Daoy (cell line): Measurements from ENCODE around the gene ABCD3. TPM values are rescaled to one million over a fixed set of nuclear protein-coding genes. Genes with fewer than 3 reads are reported as not detected.

Source experiments
- DNase-seq: peaks from one replicate; pipeline ENCODE4 v3.0.0-alpha.2; 2015; ENCODE audit warnings: low read depth
- total RNA-seq: library from RNA; depleted of rRNA; stranded (reverse); fragments of >200 nt; shearing (Covaris generic); gene quantifications from 2 replicates; pipeline ENCODE4 v1.2.3, GENCODE V29; 2014

Gene ABCD3
- total RNA-seq, 1 experiment from 2014 or later, result 92.3 TPM

DNA sequence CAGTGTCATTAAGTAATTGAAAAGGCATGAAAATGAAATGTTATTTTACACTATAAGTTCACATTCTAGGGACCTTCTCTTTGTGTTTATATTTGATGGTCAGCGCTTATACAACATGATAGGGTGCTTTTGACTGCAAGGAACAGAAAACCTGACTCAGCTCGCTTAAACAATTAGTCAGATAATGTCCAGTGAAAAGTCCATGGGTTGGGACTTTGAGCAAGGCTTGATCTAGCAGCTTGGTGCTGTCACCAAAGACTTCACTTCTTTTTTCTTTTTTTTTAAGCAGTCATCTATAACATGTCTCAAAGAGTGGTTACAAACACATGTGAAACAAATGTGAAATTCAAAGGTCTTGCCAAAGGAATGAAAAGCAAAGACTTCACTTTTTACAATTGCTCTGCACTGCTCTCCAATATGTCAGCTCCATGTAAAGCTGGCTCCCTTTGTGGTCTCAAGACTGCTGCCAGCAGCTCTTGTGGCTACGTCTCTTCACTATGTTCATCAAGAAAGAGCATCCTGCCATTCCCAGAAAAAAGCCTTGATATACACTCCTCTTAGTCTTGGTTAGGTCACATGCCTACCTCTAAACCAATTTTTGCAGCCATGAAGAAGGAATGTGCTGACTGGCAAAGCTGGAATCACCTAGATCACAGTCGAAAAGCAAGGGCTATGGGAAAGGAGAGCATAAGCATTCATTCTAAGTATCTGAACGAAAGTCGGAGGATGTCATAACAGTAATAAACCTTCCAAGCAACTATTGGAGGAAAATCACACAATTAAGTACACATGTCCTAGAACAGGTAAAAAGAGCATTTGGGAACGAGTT, 108.2 kb downstream of the ABCD3 start:
- DNase-seq, result no peak

DNA sequence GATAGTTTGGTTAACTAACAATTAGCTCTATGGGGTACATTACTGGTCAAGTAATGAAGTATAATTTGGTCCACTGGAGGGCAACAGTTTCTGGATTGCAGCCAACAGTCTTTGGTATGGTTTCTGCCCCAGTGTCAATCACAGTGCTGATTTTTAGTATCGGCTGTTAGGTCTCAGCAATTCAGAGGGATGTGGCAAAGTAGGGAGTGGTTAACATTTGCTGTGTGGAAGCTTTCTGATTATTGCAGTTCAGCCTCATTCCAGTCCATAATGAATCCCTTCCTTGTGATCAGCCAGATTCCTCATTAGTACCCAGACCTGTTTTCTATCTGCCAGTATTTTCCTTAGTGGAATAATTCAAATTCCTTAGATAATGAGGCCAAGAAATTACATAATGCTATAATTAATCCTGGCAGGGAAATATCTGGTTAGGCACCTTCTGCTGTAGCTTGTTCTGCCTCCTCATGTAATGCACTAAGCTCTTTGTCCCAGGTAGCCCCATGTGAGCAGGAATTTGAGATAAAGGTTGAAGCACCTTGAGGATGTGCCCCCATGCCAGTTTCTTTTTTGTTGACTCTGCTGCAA, 109.3 kb downstream of the ABCD3 start:
- peak; percentile 49 for DNase-seq

DNA sequence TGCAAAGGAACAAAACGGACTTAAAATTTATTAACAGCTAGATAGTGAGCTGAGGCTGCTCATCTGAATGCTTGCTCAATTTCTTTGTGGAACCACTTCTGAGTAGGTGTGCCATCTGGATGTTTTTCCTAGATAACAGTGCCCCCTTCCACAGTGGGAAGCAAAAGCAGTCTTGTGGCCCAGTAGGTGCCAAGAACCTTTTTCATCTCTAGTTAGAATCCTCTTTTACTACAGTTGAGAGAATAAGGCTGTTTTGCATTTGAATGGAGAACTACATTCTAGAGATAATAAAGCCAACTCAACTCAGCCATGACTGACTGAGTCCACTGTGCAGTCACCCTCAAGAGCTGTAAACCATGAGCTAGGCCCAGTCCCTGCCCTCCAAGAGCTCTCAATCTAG, 110.1 kb downstream of the ABCD3 start:
- DNase-seq, result no peak

DNA sequence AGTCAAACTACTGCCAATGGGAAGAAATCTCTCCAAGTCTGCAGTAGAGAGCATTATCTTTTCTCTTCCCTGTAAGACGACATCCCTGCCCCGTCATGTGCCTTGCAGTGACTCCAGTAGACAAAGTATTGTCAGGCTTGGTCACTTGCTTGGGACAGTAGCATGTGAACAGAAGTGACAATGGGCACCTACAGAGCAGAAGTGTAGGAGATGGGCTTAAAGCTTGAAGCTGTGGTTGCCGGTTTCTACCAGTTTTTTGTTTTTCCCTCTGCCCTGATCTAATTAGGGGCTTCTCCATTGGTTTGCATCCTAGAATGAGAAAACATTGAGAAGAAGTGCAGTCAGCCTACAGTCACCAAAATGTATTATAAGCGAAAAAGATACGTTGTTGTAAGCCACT, 110.6 kb downstream of the ABCD3 start:
- DNase-seq, result no peak

DNA sequence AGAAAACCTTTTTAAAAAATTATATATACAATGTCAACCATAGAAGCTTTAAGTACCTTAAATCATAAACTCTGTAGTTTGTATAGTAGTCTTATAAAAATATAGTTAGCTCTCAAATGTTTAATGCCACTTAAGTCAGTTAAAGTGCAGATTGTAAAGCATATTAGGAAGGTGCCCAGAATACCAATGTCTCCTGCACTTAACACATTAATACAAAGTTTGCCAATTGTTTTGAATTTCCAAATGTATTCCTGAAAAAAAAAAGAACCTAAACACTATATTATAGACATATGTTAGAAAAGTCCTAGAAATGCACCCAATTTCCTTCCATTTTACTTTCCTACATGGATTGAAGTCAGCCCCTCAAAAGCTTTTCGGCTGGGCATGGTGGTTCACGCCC, 111.2 kb downstream of the ABCD3 start:
- no peak for DNase-seq

DNA sequence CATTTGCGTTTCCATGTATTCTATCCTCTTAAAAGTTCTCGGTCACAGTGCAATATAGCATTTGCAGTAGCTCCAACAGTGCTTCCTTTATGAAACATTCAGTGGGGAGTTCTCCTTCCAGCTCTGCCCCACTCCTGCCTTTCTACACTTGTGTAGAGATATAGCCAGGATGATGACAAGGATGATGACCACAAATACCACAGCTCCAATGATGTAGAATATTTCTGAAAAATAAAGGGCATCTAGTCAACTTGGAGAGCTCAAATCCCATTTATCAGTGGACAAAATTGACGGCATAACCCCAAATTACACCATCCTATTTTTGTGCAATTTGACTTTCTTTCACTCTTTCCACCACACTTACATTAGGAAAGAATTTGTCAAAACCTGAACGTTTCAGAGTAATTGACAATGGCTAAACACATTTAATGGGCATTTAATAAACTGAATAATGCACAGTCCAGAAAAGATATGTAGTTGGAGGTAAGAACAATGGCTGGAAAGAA, 112.2 kb downstream of the ABCD3 start:
- no peak for DNase-seq

DNA sequence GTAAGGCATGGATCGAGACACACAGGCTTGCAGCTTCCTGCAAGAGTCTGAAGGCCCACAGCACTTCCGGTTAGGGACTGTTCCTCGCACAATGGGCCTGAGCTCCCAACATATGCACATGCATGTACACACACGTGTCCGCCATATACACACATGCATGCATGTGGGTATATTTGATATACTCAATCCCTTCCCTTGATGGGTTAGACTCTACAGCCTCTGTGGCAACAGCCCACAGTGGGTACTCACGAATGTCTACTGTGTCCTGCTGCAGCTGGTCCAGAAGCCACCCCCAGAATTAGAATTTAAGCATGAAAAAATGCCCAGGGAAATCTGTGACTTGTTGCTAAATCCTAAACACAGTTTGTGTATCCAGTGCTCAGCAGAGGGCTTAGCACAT, 113.5 kb downstream of the ABCD3 start:
- DNase-seq, result no peak

DNA sequence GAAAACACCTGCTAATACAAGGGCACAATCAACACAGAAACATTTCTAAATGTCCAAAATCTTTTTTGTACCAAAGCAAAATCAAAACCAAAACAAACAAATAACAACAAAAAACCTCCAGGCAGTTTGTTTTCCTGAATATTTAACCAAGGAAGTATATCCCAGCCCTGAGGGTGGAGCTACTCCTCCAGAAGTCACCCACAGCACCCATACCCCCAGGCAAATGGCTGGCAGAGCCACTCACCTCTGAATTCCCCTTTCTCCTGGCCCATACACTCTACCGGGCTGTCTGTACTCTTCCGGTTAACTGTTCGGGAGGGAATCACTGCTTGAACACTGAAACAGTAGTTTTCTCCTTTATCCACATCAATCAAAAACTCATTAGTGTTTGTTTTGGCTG, 113.9 kb downstream of the ABCD3 start:
- no peak for DNase-seq

DNA sequence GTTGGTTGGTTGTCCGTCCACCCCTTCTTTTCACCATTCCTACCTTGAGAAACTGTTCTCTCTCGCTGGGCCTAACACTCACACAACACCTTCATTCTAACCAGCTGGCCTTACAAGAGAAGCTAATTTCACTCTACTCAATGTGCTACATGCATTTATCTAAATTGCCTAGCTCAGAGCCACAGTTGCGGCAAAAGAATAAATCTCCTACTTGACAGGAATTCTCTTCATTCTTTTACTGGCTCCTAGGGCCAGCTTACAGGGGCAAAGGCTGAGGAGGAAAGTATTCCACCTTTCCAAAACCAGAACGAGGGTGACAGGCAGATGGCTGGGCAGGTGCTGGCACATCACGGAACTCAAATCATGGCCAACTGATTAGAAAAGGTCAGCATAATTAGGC, 116.9 kb downstream of the ABCD3 start:
- no peak for DNase-seq

DNA sequence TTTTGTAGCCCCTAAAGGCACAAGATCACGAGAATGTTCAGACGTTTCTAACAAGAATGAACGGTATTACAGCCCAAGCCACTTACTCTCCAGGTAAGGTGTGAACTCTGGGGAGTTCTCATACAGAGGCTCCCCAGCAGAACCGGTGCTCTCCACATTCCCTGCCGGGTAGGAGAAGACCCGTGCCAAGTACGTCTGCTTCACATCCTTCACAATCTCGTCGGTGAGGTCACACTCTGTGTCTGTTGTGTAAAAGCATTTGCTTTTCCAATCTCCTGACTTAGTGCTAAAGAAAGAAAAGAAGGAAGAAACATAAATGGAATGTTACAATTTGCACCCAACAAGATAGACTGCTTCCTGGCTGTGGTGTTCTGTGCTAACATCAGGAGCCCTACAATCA, 117.7 kb downstream of the ABCD3 start:
- DNase-seq, result no peak

DNA sequence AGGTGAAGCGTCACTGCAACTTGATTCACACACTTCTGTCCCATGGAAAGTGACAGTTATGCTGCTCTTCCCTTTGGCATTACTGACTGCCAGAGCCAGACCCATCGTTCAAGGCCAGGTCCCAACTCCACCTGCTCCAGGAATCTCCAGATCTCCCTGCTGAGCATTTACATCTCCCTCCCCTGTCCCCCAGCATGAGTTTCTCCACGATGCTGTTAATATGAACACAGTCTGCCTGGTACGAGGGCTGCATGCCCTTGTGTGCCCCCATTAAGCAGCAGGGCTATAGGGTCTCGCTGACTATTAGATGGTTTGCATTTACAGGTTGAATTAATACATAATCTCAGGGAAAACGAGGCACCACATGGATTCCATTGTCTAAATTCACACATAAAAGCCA, 119.1 kb downstream of the ABCD3 start:
- DNase-seq, result no peak

DNA sequence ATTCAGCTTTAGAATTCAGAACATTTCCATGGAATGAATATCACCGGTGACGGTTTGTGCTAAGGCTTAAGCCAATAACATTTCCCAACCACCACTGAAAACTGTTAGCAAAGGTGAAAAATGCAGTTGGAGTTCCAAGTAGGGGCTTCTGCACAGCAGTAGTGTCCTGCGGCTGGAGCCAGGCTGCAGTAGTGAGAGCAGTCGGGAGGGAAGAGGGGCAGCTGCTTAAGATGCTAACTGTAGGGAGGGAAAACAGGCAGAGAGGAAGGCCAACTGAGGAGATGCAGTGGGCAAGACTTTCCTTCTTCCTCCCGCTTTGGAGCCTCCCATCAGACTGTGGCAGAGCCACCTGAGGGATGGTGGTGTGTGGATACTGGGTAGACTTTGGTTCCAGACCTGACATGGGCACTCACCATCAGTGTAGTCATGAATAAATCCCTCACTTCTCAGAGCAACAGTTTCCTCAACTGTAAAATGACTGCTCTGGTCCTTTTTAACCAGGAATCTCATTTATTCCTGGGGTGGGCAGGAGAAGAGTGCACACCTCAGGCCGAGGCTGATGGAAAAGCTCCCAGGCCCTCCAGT, 120.1 kb downstream of the ABCD3 start:
- DNase-seq, result no peak

DNA sequence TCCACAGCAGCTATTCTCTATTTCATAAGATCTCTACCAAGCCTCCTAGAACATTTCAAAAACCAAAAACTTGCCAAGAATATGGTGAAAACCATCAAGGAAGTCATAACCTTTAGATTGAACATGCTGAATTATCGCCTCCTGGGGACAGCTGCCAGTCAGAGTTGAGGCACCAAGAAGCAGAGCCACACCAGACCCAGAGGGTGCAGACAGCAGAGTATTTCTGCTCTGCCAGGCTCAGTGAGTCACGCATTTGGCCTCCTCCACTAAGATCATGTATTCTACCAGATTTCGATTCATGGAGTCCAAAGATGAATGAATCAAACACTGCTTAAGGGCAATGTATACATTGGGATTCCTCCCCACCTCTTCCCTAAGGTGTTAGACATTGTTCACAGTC, 121.3 kb downstream of the ABCD3 start:
- DNase-seq, result peak; percentile 82

DNA sequence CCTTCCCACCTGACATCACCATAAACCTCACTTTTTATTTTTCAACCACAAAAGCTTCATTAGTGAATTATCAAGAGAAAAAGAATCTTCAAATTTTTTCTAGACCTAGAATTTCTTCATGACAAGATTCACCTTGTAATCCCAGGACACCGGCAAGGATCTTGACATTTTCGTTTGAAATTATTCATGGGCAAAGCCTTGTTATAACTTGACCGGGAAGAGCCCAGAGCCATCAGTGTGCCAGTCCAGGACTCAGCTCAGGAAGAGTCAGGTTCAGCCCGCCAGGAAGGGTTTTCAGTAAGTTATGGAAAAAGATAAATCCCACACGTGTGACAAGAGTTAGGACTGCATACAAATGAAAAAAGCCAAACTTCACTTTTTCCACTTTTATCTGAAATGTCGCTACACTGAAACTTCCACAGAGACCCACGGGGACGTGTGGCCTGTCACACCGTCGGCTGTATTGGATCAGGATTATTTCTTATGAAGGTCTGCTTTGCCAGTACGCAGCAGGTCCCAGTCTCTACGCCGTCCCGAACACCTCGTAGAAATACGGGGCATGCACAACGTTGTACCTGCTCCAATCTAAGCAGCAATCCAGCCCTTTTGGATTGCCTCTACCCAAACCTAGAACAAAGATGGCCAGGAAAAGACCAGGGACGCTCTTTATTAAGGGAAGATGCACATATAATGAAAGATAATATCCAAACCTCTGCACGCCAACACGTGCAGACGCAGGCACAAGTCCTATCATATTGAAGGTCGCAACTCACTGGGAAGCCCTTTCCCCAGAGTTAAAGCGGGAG, 122.5 kb downstream of the ABCD3 start:
- DNase-seq, result peak; percentile 50

DNA sequence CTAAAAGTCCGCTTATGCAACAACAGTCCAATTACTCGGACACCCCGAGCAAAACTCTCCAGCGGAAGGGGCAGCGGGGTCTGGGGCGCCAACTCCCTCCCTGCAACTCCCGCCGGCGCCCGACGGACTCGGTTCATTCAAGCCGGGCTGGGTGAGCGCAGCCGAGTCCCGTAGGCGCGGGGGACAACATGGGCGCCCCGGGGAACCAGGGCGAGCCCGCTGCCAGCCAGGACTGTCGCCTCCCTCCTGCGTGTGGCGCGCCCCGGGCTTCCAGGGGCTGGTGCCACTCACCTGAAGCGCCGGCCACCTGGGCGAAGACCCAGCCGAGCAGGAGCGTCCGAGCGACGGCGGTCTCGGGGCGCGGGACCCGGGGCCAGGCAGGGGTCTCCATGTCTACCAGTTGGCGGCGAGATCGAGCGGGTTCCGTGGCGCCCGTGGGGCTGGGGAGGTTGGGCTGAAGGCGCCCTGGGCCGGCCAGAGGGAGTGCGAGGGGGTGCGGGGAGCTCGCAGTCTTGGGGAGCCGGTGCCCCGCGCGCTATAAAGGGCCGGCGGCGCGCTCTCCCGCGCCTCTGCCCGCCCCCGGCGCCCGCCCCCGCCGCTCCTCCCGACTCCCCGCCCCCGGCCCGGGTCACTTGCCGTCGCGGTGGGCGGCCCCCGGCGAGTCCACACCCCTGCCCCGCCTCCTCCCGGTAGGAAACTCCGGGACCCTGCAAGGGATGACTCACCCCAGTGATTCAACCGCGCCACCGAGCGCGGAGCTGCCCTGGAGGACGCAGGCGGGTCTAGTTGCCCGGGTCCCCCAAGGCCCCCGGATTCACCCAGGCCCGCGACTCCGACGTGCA, 123.3 kb downstream of the ABCD3 start, which contains the start of gene F3:
Gene F3, minus strand, starts transcription at position 514 of the 842 bp plus-strand sequence. Its CDS starts 123 bp downstream, at position 391.
- DNase-seq, result peak; percentile 99

DNA sequence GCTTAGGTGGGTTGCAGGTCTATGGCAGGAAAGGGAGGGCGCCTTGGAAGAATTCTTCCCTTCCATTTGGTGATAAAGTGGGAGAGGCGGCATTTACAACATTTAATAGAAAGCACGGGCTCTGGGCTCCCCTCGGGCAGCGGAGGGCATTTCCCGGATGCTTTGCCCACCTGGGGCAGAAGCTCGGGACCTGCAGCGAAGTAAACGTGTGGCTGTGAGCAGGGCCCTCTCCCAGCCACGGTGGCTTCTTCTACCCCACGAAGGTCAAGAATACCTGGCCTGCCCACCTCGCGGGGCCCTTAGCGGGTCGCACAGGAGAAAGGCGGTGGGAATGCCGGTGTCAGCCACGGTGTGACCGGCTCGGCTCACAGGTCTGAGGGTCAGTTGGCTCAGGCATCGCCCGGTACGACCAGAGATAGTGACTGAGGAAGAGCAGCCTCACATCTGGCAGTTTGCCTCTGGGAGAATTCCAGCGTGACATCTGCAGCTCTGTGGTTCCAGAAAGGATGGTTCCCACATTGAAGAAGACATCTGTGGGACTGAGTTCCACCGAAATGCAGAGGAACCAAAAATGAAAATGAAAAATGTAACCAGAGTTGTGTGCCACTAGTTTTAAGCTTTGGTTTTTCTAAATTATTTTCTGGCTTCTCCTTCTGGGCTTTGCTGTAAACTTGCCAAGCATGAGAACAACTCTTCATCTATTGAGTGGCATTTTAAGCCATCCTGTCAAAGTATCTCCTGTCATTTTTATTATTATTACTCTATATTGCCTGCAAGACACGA, 124.1 kb downstream of the ABCD3 start:
- DNase-seq, result peak; percentile 56

DNA sequence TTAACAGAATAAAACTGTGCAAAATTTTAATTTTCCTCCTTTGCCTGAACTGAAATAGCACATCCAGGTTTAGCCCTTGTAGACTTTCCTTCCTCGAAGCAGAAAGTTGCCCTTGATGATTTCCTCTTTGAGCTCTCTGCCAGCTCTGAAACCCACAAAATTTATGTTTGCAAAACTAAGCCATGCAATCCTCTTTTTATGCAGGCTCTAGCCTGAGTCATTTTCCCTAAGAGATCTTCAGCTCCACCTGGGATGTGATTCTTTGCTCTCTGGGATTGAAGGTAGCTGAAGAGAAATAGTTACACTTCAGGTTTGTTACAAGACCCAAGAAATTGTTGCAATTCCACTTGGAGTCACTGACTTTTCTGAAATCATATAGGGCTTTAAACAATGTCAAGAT, 124.8 kb downstream of the ABCD3 start:
- peak; percentile 69 for DNase-seq

DNA sequence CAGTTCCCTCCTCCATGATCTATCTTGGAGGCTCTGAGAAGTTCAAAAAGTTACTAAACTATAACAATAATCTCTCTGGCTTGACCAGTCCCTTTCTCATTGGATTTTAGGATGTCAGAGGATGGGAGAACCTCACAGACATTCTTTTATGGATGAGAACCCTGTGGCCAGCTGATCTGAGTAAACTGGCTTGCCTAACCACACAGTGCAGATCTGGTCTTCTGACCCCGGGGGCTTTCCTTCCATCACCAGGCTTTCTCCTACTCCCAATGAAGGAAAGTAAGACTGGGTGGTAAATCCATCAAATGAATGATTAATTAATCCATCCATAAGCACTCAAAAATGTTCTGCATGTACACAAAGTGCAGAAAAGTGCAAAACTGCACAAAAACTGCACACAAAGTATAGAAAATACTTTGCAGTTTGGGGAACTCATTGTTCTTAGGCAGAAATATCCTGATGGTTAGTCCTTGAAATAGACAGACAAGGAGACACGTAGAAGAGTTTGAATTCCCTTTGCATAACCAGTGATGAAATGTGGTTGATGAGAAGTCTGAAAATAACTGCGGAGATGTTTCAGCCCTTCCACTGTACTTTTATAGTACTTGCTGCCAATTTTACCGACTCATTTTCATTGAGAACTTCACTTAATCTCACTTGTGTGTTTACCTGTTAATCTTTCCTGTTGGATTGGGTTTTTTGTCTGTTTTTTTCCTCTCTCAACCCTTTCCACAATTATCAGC, 125.9 kb downstream of the ABCD3 start:
- no peak for DNase-seq

DNA sequence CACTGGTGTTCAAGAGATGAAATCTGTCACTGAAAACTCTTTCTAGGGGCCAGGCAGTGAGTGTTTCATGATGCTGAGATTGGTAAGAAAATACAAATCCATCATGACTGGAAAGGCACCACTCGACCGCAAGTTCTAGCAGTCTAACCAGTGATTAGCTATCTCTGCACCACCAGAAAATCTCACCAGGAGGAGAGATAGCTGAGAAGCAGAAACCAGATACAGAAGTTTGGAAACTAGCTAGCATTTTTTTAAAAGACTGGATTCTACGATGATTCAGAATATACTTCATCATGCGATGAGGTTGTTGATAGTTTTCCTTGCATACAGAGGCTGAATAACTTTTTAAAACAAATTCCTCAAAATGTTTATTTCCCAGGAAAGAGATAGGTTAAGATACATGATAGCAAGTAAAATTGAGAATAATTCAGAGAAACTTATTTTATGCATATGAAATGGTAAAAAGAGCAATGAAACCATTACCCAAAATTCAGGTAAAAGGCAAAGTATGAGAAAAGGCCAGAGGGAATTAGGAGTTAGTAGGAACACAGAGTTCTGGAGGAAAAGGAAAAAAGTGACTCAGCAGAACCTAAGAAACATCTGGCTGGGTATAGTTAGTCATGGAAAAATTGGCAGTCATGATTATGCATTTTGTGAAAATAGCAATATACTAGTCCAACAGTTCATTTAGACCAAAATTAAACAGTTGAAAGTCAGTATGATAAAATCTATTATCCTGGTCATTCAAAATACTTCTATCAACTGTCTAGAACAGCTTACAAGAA, 126.7 kb downstream of the ABCD3 start:
- peak; percentile 72 for DNase-seq
